Endothelial cell of umbilical vein (primary cell): ENCODE measurements around the gene SUZ12. TPM values are rescaled to one million over a fixed set of nuclear protein-coding genes. Genes with fewer than 3 reads are reported as not detected.
"Not testable (repeated sequence)": the region's sequence is repeated elsewhere in the genome, so short reads cannot be mapped to it uniquely, and the experiment has no call there.

ENCODE experiments used
- BruUV-seq: library from RNA; stranded (reverse); fragments of 400-500 nt; replicated peaks from 2 replicates; lab custom pipeline; 2021; lab: Mats Ljungman, UMichigan
- CTCF ChIA-PET: fragments of 300-600, 350-600 bp; sonication (Branson Sonifier 250); formaldehyde crosslinking; loops from one replicate; lab custom pipeline; 2021; ENCODE audit warnings: antibody characterized with exemption, inconsistent platforms; lab: Charles Lee
- POLR2A ChIA-PET: fragments of 300-600, 350-600 bp; sonication (Branson Sonifier 250); formaldehyde crosslinking; loops from one replicate; lab custom pipeline; 2021; ENCODE audit warnings: antibody characterized with exemption, inconsistent platforms; lab: Charles Lee
- DNase-seq: peaks from one replicate; pipeline ENCODE4 v3.0.0-alpha.2; 2011; ENCODE audit warnings: low read depth, low spot score
- FAIRE-seq: peaks from 2 replicates; lab custom pipeline; 2011; peaks lifted over from hg19 to GRCh38; lab: Jason Lieb, UNC
- H2AFZ ChIP-seq: 2 replicates; pipeline ENCODE4 v1.6.0; 2012; ENCODE audit warnings: low read depth, low read length, control low read depth, inconsistent platforms
- H3K27ac ChIP-seq: 2 replicates; pipeline ENCODE4 v1.5.1; 2011; ENCODE audit warnings: low read depth, mild to moderate bottlenecking, control low read depth, low read length, moderate library complexity; ENCODE audit not compliant: insufficient read depth
- H3K27me3 ChIP-seq, 2 experiments: 2 replicates each; pipeline versions ENCODE4 v1.6.0 to v1.6.1; 2011; ENCODE audit warnings: low read length in 2 of 2, mixed read lengths in 1 of 2; ENCODE audit not compliant: control insufficient read depth in 2 of 2, insufficient read depth in 2 of 2
- H3K36me3 ChIP-seq, 2 experiments: 2 replicates in 1 of 2; 3 replicates in 1 of 2; pipeline ENCODE4 v1.5.1; 2011; ENCODE audit warnings: low read length in 2 of 2, mild to moderate bottlenecking in 1 of 2, moderate library complexity in 1 of 2; ENCODE audit not compliant: control insufficient read depth in 2 of 2, insufficient read depth in 2 of 2; ENCODE audit errors: extremely low read depth in 1 of 2
- H3K4me1 ChIP-seq: 3 replicates; pipeline ENCODE4 v1.5.1; 2011; ENCODE audit warnings: mild to moderate bottlenecking, low read length; ENCODE audit not compliant: control insufficient read depth, insufficient read depth; ENCODE audit errors: extremely low read depth
- H3K4me2 ChIP-seq: 2 replicates; pipeline ENCODE4 v1.6.1; 2011; ENCODE audit warnings: low read length, control low read depth, mixed read lengths; ENCODE audit not compliant: insufficient read depth
- H3K4me3 ChIP-seq, 3 experiments: fragments of 200-600 bp in 1 of 3; sonication (generic), shearing (Covaris generic) in 1 of 3; replicated peaks in 1 of 3; 2 replicates each; pipeline ENCODE4 v1.5.1; 2011 to 2016; ENCODE audit warnings: control low read depth in 3 of 3, low read length in 3 of 3, mild to moderate bottlenecking in 2 of 3, inconsistent platforms in 1 of 3, low read depth in 1 of 3, moderate library complexity in 1 of 3; ENCODE audit not compliant: insufficient read depth in 1 of 3
- H3K79me2 ChIP-seq: 2 replicates; pipeline ENCODE4 v1.6.0; 2012; ENCODE audit warnings: low read length, inconsistent platforms; ENCODE audit not compliant: control insufficient read depth, insufficient read depth
- H3K9ac ChIP-seq: replicated peaks from 2 replicates; pipeline ENCODE3; 2011; ENCODE audit warnings: low read length, control low read depth; ENCODE audit not compliant: insufficient read depth; ENCODE audit errors: extremely low read depth
- H3K9me1 ChIP-seq: replicated peaks from 3 replicates; pipeline ENCODE4 v1.6.0; 2011; ENCODE audit warnings: mild to moderate bottlenecking, low read length; ENCODE audit not compliant: control insufficient read depth, insufficient read depth; ENCODE audit errors: extremely low read depth
- H3K9me3 ChIP-seq: replicated peaks from 2 replicates; pipeline ENCODE4 v1.5.1; 2012; ENCODE audit warnings: low read length, inconsistent platforms; ENCODE audit not compliant: control insufficient read depth, insufficient read depth
- H4K20me1 ChIP-seq: replicated peaks from 2 replicates; pipeline ENCODE3; 2011; ENCODE audit warnings: mild to moderate bottlenecking, low read length; ENCODE audit not compliant: control insufficient read depth, insufficient read depth; ENCODE audit errors: extremely low read depth
- FOS ChIP-seq: IDR thresholded peaks from 2 replicates; pipeline ENCODE4 v1.6.1; 2011; ENCODE audit warnings: mild to moderate bottlenecking, low read length, moderate library complexity, borderline replicate concordance; ENCODE audit not compliant: insufficient read depth
- dilution Hi-C: fragments of 300-500 bp; cut with MboI; formaldehyde crosslinking; loops from one replicate; pipeline ENCODE4 v1.15.0; 2019; ENCODE audit warnings: low sequenced_read_pairs; ENCODE audit not compliant: extremely low pct_ligation_motif_present
- intact Hi-C: fragments of 100-400 bp; cut with micrococcal nuclease; formaldehyde crosslinking; loops from one replicate; pipeline ENCODE4 v1.10.0; 2022
- polyA plus RNA-seq, 4 experiments: library from polyadenylated mRNA; depleted of rRNA in 3 of 4; stranded (reverse) in 3 of 4; unstranded in 1 of 4; fragments of >200 nt; gene quantifications; 2 replicates each; pipeline versions ENCODE4 v1.2.1 to v1.2.3, GENCODE V29; 2011 to 2012; ENCODE audit warnings: missing spikeins in 1 of 4
- total RNA-seq: library from RNA; stranded (reverse); gene quantifications from 2 replicates; pipeline ENCODE4 v1.2.3, GENCODE V29; 2021

The SUZ12 gene
- total and polyA plus RNA-seq, 2 donors (not counting 3 experiments of a cell fraction or from before 2014, with no cell fraction given), result 7.8 to 30.9 TPM

DNA sequence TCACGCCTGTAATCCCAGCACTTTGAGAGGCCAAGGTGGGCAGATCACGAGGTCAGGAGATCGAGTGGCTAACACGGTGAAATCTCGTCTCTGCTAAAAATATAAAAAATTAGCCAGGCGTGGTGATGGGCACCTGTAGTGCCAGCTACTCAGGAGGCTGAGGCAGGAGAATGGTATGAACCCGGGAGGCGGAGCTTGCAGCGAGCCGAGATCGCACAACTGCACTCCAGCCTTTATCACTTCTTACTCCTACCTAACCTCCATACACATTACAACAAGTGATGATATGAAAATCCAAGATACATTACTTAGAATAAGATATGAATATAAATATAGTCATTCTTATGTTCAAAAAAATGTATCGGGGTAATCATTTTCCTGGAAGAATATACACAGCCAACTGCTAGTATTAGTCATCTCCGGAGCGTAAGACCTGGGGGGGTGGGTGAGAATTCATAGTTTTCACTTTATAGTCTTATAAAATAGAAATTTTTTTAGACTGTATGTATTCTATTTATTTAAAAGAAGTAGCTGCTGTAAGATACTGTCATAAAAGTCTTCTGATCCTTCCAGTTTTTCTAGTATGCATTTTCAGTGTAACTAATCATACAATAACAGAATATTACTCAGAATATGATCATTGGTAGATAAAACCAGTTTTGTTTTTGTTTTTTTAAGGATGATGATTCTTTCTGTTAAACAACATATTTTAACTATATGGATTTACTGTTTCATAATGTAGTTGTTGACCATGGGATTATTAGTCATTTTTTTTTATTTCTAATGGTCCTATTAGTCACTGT, 37.7 kb downstream of the SUZ12 start:
- H3K9ac ChIP-seq, H4K20me1 ChIP-seq, H3K4me3 ChIP-seq, H3K79me2 ChIP-seq, H3K36me3 ChIP-seq, BruUV-seq, dilution Hi-C loops, H2AFZ ChIP-seq, H3K9me1 ChIP-seq, H3K9me3 ChIP-seq, H3K27me3 ChIP-seq, intact Hi-C loops, H3K4me2 ChIP-seq, H3K4me1 ChIP-seq, FAIRE-seq: not testable (repeated sequence)
- ChIA-PET CTCF (interaction anchor here (1.7 kb wide), 1 partner anchor 33 kb away, joined by 3 read pairs; the partner anchor contains the start of gene LRRC37B), POLR2A (interaction anchor here (0.6 kb wide), 2 partner anchors 10 to 150 kb away, joined by 3 to 9 read pairs; no protein-coding TSS in a partner anchor)
- TF ChIP-seq FOS, result peak; percentile 10
- peak overlapping the region; percentile 5 for H3K27ac ChIP-seq
- DNase-seq, result peak; percentile 13

DNA sequence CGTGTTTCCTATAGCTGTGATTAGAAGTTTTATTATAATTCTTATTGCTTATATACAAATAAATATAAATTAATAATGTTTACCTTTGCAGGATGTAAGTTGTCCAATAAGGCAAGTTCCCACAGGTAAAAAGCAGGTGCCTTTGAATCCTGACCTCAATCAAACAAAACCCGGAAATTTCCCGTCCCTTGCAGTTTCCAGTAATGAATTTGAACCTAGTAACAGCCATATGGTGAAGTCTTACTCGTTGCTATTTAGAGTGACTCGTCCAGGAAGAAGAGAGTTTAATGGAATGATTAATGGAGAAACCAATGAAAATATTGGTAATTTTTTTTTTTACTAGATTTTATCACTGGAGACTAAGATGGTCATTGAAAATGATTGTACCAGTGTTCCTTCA, 38.6 kb downstream of the SUZ12 start:
- H3K27me3 ChIP-seq, H3K9me1 ChIP-seq, BruUV-seq, H3K4me1 ChIP-seq, H3K36me3 ChIP-seq, H2AFZ ChIP-seq, H4K20me1 ChIP-seq, H3K4me2 ChIP-seq, FAIRE-seq, H3K79me2 ChIP-seq, H3K4me3 ChIP-seq, H3K9me3 ChIP-seq, DNase-seq, H3K9ac ChIP-seq, dilution Hi-C loops, H3K27ac ChIP-seq, intact Hi-C loops, POLR2A ChIA-PET: not testable (repeated sequence)
- CTCF ChIA-PET, result interaction anchor here (1.7 kb wide), 1 partner anchor 32 kb away, joined by 3 read pairs; the partner anchor contains the start of gene LRRC37B
- TF ChIP-seq FOS, result peak; percentile 6

DNA sequence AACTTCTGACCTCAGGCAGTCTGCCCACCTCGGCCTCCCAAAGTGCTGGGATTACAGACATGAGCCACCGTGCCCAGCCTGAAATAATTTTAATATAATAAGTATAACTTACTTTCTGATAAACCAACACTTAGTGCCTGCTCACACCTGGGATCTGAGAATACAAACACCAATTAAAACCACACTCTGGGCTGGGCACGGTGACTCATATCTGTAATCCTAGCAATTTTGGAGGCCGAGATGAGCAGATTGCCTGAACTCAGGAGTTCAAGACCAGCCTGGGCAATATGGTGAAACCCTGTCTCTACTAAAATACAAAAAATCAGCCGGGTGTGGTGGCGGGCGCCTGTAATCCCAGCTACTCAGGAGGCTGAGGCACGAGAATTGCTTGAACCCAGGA, 55.0 kb downstream of the SUZ12 start:
- H3K4me2 ChIP-seq, BruUV-seq, DNase-seq, H3K9me1 ChIP-seq, intact Hi-C loops, CTCF ChIA-PET, H3K4me3 ChIP-seq, H3K4me1 ChIP-seq, H3K79me2 ChIP-seq, H3K9ac ChIP-seq, POLR2A ChIA-PET, dilution Hi-C loops, H3K27me3 ChIP-seq, FAIRE-seq, H2AFZ ChIP-seq, H3K27ac ChIP-seq, H4K20me1 ChIP-seq, H3K9me3 ChIP-seq: not testable (repeated sequence)
- H3K36me3 ChIP-seq, result peaks cover 20 to 25% of the 10 kb centered on the region in 2 experiments
